Measurements from ENCODE around the gene OR52E4. TPM values are rescaled to one million over a fixed set of nuclear protein-coding genes. Genes with fewer than 3 reads are reported as not detected.

Gene OR52E4
- total RNA-seq, 2 experiments from 2014 or later = not detected

GRCh38 chr11:5892908-5893307 lies 12.5 kb downstream of the OR52E4 start, which contains the start of gene OR52E5:
OR52E5 (plus strand) TSS chr11:5893208; CDS start chr11:5900777, 7,569 bp downstream.
- CTCF ChIA-PET (ENCODE audit: unreplicated experiment) = no interaction called here
- no peaks in the 10 kb centered on the region for H3K9me2 ChIP-seq (ENCODE audit: insufficient read depth, low read length)

GRCh38 chr11:5899534-5899933 lies 19.1 kb downstream of the OR52E4 start:
- BruUV-seq (replicated peaks) = no TSS peak
- no peak for DNase-seq (ENCODE audit: low spot score)
- H3K4me2 ChIP-seq (ENCODE audit: low read length) = no peak overlapping the region
- H2AFZ ChIP-seq (ENCODE audit: low read length) = no peak overlapping the region
- H4K20me1 ChIP-seq (ENCODE audit: insufficient read depth, low read length) = no peaks in the 10 kb centered on the region
- intact Hi-C loops (cut with micrococcal nuclease; ENCODE audit: unreplicated experiment) = no loop called here
- no peaks in the 10 kb centered on the region for H3K79me2 ChIP-seq (ENCODE audit: insufficient read depth, low read depth, low read length)
- no peak for TF ChIP-seq CTCF (conservative IDR thresholded peaks at IDR 0.05; ENCODE audit: low read length)
- TF ChIP-seq EZH2phosphoT487 (IDR thresholded peaks at IDR 0.05; ENCODE audit: borderline replicate concordance, low read depth, low read length) = no peak
- no peak overlapping the region for H3K4me3 ChIP-seq (ENCODE audit: low read depth, low read length, poor library complexity, severe bottlenecking)
- no peak overlapping the region for H3K27ac ChIP-seq (ENCODE audit: low read depth, low read length, poor library complexity, severe bottlenecking)
- ChIA-PET POLR2A (no interaction called here), CTCF (ENCODE audit: unreplicated experiment) (no interaction called here)
- no peaks in the 10 kb centered on the region for H3K9me2 ChIP-seq (ENCODE audit: insufficient read depth, low read length)
- no peaks in the 10 kb centered on the region for H3K9me3 ChIP-seq (ENCODE audit: low read length)
- no peaks in the 10 kb centered on the region for H3K36me3 ChIP-seq (ENCODE audit: insufficient read depth, low read length)
- H3K4me1 ChIP-seq (ENCODE audit: insufficient read depth, low read length, poor library complexity, severe bottlenecking) = no peaks in the 10 kb centered on the region

More at GRCh38 chr11:5892908-5893307, 12.5 kb downstream of the OR52E4 start, which contains the start of gene OR52E5:
- H3K36me3 ChIP-seq (ENCODE audit: insufficient read depth, low read length) = no peaks in the 10 kb centered on the region
- TF ChIP-seq CTCF (conservative IDR thresholded peaks at IDR 0.05; ENCODE audit: low read length) (no peak), EZH2phosphoT487 (IDR thresholded peaks at IDR 0.05; ENCODE audit: borderline replicate concordance, low read depth, low read length) (no peak)
- no TSS peak for BruUV-seq (replicated peaks)
- no peaks in the 10 kb centered on the region for H4K20me1 ChIP-seq (ENCODE audit: insufficient read depth, low read length)
- intact Hi-C loops (cut with micrococcal nuclease; ENCODE audit: unreplicated experiment) = no loop called here
- no peak for DNase-seq (ENCODE audit: low spot score)
- no peak within 1 kb of the TSS for H3K4me3 ChIP-seq (ENCODE audit: low read depth, low read length, poor library complexity, severe bottlenecking)
- POLR2A ChIA-PET = no interaction called here
- no peak within 1 kb of the TSS for H3K27ac ChIP-seq (ENCODE audit: low read depth, low read length, poor library complexity, severe bottlenecking)
- H3K4me2 ChIP-seq (ENCODE audit: low read length) = no peak within 1 kb of the TSS
- no peaks in the 10 kb centered on the region for H3K9me3 ChIP-seq (ENCODE audit: low read length)
- H2AFZ ChIP-seq (ENCODE audit: low read length) = no peak within 1 kb of the TSS
- no peaks in the 10 kb centered on the region for H3K4me1 ChIP-seq (ENCODE audit: insufficient read depth, low read length, poor library complexity, severe bottlenecking)
- no peaks in the 10 kb centered on the region for H3K79me2 ChIP-seq (ENCODE audit: insufficient read depth, low read depth, low read length)

- no peak overlapping the region for H3K4me3 ChIP-seq (ENCODE audit: low read depth, low read length, poor library complexity, severe bottlenecking)
- no peaks in the 10 kb centered on the region for H3K79me2 ChIP-seq (ENCODE audit: insufficient read depth, low read depth, low read length)
- intact Hi-C loops (cut with micrococcal nuclease; ENCODE audit: unreplicated experiment) = loop anchor here (10.0 kb wide), 1 partner anchor 64 kb away; no protein-coding TSS in a partner anchor
- TF ChIP-seq CTCF (conservative IDR thresholded peaks at IDR 0.05; ENCODE audit: low read length) (no peak), EZH2phosphoT487 (IDR thresholded peaks at IDR 0.05; ENCODE audit: borderline replicate concordance, low read depth, low read length) (no peak)
- H3K36me3 ChIP-seq (ENCODE audit: insufficient read depth, low read length) = no peaks in the 10 kb centered on the region
- CTCF ChIA-PET (ENCODE audit: unreplicated experiment) = no interaction called here
- no peaks in the 10 kb centered on the region for H4K20me1 ChIP-seq (ENCODE audit: insufficient read depth, low read length)
- no peaks in the 10 kb centered on the region for H3K9me3 ChIP-seq (ENCODE audit: low read length)
- no peak overlapping the region for H3K27ac ChIP-seq (ENCODE audit: low read depth, low read length, poor library complexity, severe bottlenecking)
- no TSS peak for BruUV-seq (replicated peaks)
- H3K9me2 ChIP-seq (ENCODE audit: insufficient read depth, low read length) = no peaks in the 10 kb centered on the region
- no peak overlapping the region for H3K4me2 ChIP-seq (ENCODE audit: low read length)
- no peak overlapping the region for H2AFZ ChIP-seq (ENCODE audit: low read length)
- no peak for DNase-seq (ENCODE audit: low spot score)
- POLR2A ChIA-PET = no interaction called here
- H3K4me1 ChIP-seq (ENCODE audit: insufficient read depth, low read length, poor library complexity, severe bottlenecking) = no peaks in the 10 kb centered on the region
Measured at GRCh38 chr11:5910540-5910939, 30.1 kb downstream of the OR52E4 start.

Measured in OCI-LY7 (cell line).